ENCODE data around the gene PPP1R16B.

The PPP1R16B gene

GRCh38 chr20:38805502-38805957, at the start of gene PPP1R16B:
Gene PPP1R16B (plus strand): TSS chr20:38805697. CDS start chr20:38835926, 30,229 bp downstream.
- TF ChIP-seq CTCF (IDR thresholded peaks at IDR 0.05; ENCODE audit: low read depth, low read length, missing control alignments), result no peak
- no peak for DNase-seq (ENCODE audit: low read depth)
- H3K4me3 ChIP-seq (ENCODE audit: low read depth, low read length), result peak within 1 kb of the TSS; percentile 95

GRCh38 chr20:38757145-38757775, 48.2 kb upstream of the PPP1R16B start:
- DNase-seq (ENCODE audit: low read depth), result no peak
- TF ChIP-seq CTCF (IDR thresholded peaks at IDR 0.05; ENCODE audit: low read depth, low read length, missing control alignments), result no peak
- no peak overlapping the region for H3K4me3 ChIP-seq (ENCODE audit: low read depth, low read length)

- no peak overlapping the region for H3K4me3 ChIP-seq (ENCODE audit: low read depth, low read length)
- no peak for DNase-seq (ENCODE audit: low read depth)
- TF ChIP-seq CTCF (IDR thresholded peaks at IDR 0.05; ENCODE audit: low read depth, low read length, missing control alignments), result no peak
Measured at GRCh38 chr20:38759106-38759505, 46.4 kb upstream of the PPP1R16B start.

GRCh38 chr20:38760978-38761377, 44.5 kb upstream of the PPP1R16B start:
- TF ChIP-seq CTCF (IDR thresholded peaks at IDR 0.05; ENCODE audit: low read depth, low read length, missing control alignments), result no peak
- no peak for DNase-seq (ENCODE audit: low read depth)
- H3K4me3 ChIP-seq (ENCODE audit: low read depth, low read length), result no peak overlapping the region

- DNase-seq (ENCODE audit: low read depth), result no peak
- H3K4me3 ChIP-seq (ENCODE audit: low read depth, low read length), result no peak overlapping the region
- TF ChIP-seq CTCF (IDR thresholded peaks at IDR 0.05; ENCODE audit: low read depth, low read length, missing control alignments), result no peak
Measured at GRCh38 chr20:38762174-38762573, 43.3 kb upstream of the PPP1R16B start.

- no peak for TF ChIP-seq CTCF (IDR thresholded peaks at IDR 0.05; ENCODE audit: low read depth, low read length, missing control alignments)
- DNase-seq (ENCODE audit: low read depth), result no peak
- no peak overlapping the region for H3K4me3 ChIP-seq (ENCODE audit: low read depth, low read length)
Measured at GRCh38 chr20:38763616-38764015, 41.9 kb upstream of the PPP1R16B start.

Measured in GM12864 (cell line).